B cell (primary cell): ENCODE data around the gene ADORA3. TPM values are rescaled to one million over a fixed set of nuclear protein-coding genes. Genes with fewer than 3 reads are reported as not detected.

Experiments
- ATAC-seq: fragments of 200-7000 bp; cut with Tn5 transposase; one replicate; pipeline ENCODE4 v1.10.0; 2021; ENCODE audit warnings: low read depth, mild to moderate bottlenecking, moderate number of reproducible peaks, moderate library complexity
- CTCF ChIA-PET: fragments of 350-600 bp; sonication (Branson Sonifier 250); formaldehyde crosslinking; loops from one replicate; lab custom pipeline; 2021; ENCODE audit warnings: antibody characterized with exemption, inconsistent platforms; lab: Charles Lee
- POLR2A ChIA-PET: fragments of 350-600 bp; sonication (Branson Sonifier 250); formaldehyde crosslinking; loops from one replicate; lab custom pipeline; 2021; ENCODE audit warnings: antibody characterized with exemption; lab: Charles Lee
- DNase-seq: peaks from one replicate; pipeline ENCODE4 v3.0.0; 2013
- H2AFZ ChIP-seq: 2 replicates; pipeline ENCODE4 v1.6.1; 2012; ENCODE audit warnings: mild to moderate bottlenecking, low read depth, low read length; ENCODE audit not compliant: insufficient read depth, poor library complexity, severe bottlenecking
- H3K27ac ChIP-seq, 2 donors: 1 replicate in 1 of 2; 2 replicates in 1 of 2; pipeline ENCODE4 v1.5.1; 2012 to 2013; ENCODE audit warnings: low read length in 2 of 2, mild to moderate bottlenecking in 2 of 2, moderate library complexity in 1 of 2
- H3K27me3 ChIP-seq, 4 experiments: fragments of 200-600 bp in 1 of 4; sonication (generic) in 1 of 4; replicated peaks in 1 of 4; 1 replicate in 2 of 4; 2 replicates in 2 of 4; pipeline versions ENCODE4 v1.6.1 to v1.7.0; 2013 to 2016; ENCODE audit warnings: low read length in 3 of 4, mild to moderate bottlenecking in 2 of 4, mixed read lengths in 1 of 4, moderate library complexity in 1 of 4; ENCODE audit not compliant: insufficient read depth in 4 of 4, control insufficient read depth in 3 of 4; ENCODE audit errors: control extremely low read depth in 1 of 4
- H3K36me3 ChIP-seq, 2 experiments: replicated peaks in 1 of 2; 1 replicate in 1 of 2; 2 replicates in 1 of 2; pipeline versions ENCODE4 v1.6.1 to v1.7.1; 2013; ENCODE audit warnings: low read length in 1 of 2; ENCODE audit not compliant: insufficient read depth in 2 of 2, control insufficient read depth in 1 of 2; ENCODE audit errors: control extremely low read depth in 1 of 2, extremely low read depth in 1 of 2
- H3K4me1 ChIP-seq, 2 donors: fragments of 200-600 bp in 1 of 2; sonication (generic) in 1 of 2; 1 replicate in 1 of 2; 2 replicates in 1 of 2; pipeline versions ENCODE4 v1.5.1 to v1.6.1; 2013 to 2017; ENCODE audit warnings: low read length in 2 of 2; ENCODE audit not compliant: control insufficient read depth in 2 of 2, insufficient read depth in 2 of 2
- H3K4me2 ChIP-seq: replicated peaks from 2 replicates; pipeline ENCODE3; 2012; ENCODE audit warnings: mild to moderate bottlenecking, low read depth, low read length; ENCODE audit not compliant: poor library complexity, severe bottlenecking
- H3K4me3 ChIP-seq, 5 experiments: fragments of 200-600 bp in 1 of 5; sonication (generic) in 1 of 5; 1 replicate in 3 of 5; 2 replicates in 2 of 5; pipeline versions ENCODE4 v1.5.1 to v1.7.0; 2011 to 2016; ENCODE audit warnings: low read length in 4 of 5, mild to moderate bottlenecking in 4 of 5, low read depth in 2 of 5, control low read depth in 1 of 5, moderate library complexity in 1 of 5; ENCODE audit not compliant: insufficient read depth in 1 of 5; ENCODE audit errors: control extremely low read depth in 1 of 5, extremely low read depth in 1 of 5
- H3K79me2 ChIP-seq: fragments of 200-600 bp; sonication (generic); one replicate; pipeline ENCODE4 v1.6.0; 2016; ENCODE audit warnings: low read length; ENCODE audit not compliant: control insufficient read depth, insufficient read depth
- H3K9ac ChIP-seq: fragments of 200-600 bp; sonication (generic); 2 replicates; pipeline ENCODE4 v1.6.1; 2017; ENCODE audit warnings: mild to moderate bottlenecking, low read length, moderate library complexity
- H3K9me3 ChIP-seq, 3 donors: one replicate each; pipeline versions ENCODE4 v1.6.1 to v1.7.1; 2013; ENCODE audit warnings: low read length in 2 of 3; ENCODE audit not compliant: control insufficient read depth in 2 of 3, insufficient read depth in 1 of 3; ENCODE audit errors: control extremely low read depth in 1 of 3
- H4K20me1 ChIP-seq: 2 replicates; pipeline ENCODE4 v1.6.0; 2012; ENCODE audit warnings: mild to moderate bottlenecking, low read length; ENCODE audit not compliant: insufficient read depth, control insufficient read depth, poor library complexity, severe bottlenecking
- H3K27ac Mint-ChIP-seq: one replicate; pipeline ENCODE4 v1.8.0; 2021; ENCODE audit warnings: mixed read lengths
- H3K27me3 Mint-ChIP-seq: one replicate; pipeline ENCODE4 v1.8.0; 2021; ENCODE audit warnings: mixed read lengths
- H3K4me1 Mint-ChIP-seq: one replicate; pipeline ENCODE4 v1.8.0; 2021; ENCODE audit warnings: mixed read lengths
- H3K4me3 Mint-ChIP-seq: one replicate; pipeline ENCODE4 v1.8.0; 2021; ENCODE audit warnings: mixed read lengths
- H3K9me3 Mint-ChIP-seq: one replicate; pipeline ENCODE4 v1.8.0; 2022; ENCODE audit warnings: mixed read lengths; ENCODE audit not compliant: insufficient read depth
- EZH2 ChIP-seq: IDR thresholded peaks from 2 replicates; pipeline ENCODE4 v1.6.1; 2012; ENCODE audit warnings: borderline replicate concordance, low read depth, mild to moderate bottlenecking, moderate library complexity, low read length; ENCODE audit not compliant: insufficient read depth, poor library complexity, severe bottlenecking
- WGBS: methylation state at CpG from one replicate; pipeline ENCODE4 v1.1.5; 2013; ENCODE audit warnings: missing lambda C conversion rate; ENCODE audit not compliant: insufficient coverage; 5-methylcytosine and 5-hydroxymethylcytosine counted together
- intact Hi-C: fragments of 100-400 bp; cut with micrococcal nuclease; formaldehyde crosslinking; loops from one replicate; pipeline ENCODE4 v1.10.0; 2022
- polyA plus RNA-seq: library from polyadenylated mRNA; depleted of rRNA; stranded (reverse); fragments of >200 nt; gene quantifications from 2 replicates; pipeline ENCODE4 v1.2.3, GENCODE V29; 2012
- total RNA-seq, 2 donors: library from RNA; stranded (reverse); fragments of 120-200 nt in 1 of 2; gene quantifications; 1 replicate in 1 of 2; 2 replicates in 1 of 2; pipeline versions ENCODE4 v1.2.3 to v1.2.4, GENCODE V29; 2013 to 2022
- TF ChIP-seq, protein P1 (sequence below): fragments of 200-600 bp; IDR thresholded peaks from one replicate; pipeline ENCODE4 v1.8.0; 2022; ENCODE audit warnings: antibody characterized with exemption, mild to moderate bottlenecking

The ADORA3 gene
- total and polyA plus RNA-seq, 2 donors (not counting 1 experiment from before 2014, with no cell fraction given), result 0.04 to 0.39 TPM

DNA sequence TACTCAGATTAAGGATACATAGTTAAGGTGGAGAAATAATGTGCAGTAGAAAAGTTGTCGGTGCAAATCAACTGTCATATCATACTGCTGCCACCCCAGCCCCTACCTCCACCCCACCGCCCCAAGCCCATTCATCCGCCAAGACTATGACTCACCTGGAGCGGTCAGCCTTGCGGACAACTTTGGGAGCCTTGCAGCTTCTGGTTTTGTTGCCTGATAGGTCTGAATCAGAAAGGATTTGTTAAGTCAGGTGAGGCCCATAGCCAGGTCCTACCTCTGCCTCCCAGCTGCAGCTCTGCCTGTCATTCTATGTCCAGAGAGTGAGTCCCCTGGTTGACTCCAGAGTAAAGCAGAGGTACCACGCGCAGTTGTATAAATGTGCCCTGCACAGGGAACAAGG lies 17.0 kb downstream of the ADORA3 start:
- H3K27me3 Mint-ChIP-seq, result no peaks in the 10 kb centered on the region
- Histone ChIP-seq H3K27ac (no peak overlapping the region), H3K9me3 (no peaks in the 10 kb centered on the region), H3K4me1 (peaks cover 4 to 6% of the 10 kb centered on the region in 2 donors), H4K20me1 (no peaks in the 10 kb centered on the region), H3K36me3 (no peaks in the 10 kb centered on the region), H3K4me3 (no peak overlapping the region), H3K79me2 (no peaks in the 10 kb centered on the region), H3K9ac (no peak overlapping the region), H3K27me3 (no peaks in the 10 kb centered on the region), H3K4me2 (no peak overlapping the region), H2AFZ (no peak overlapping the region)
- ATAC-seq (no peak), DNase-seq (no peak)
- TF ChIP-seq, protein P1, sequence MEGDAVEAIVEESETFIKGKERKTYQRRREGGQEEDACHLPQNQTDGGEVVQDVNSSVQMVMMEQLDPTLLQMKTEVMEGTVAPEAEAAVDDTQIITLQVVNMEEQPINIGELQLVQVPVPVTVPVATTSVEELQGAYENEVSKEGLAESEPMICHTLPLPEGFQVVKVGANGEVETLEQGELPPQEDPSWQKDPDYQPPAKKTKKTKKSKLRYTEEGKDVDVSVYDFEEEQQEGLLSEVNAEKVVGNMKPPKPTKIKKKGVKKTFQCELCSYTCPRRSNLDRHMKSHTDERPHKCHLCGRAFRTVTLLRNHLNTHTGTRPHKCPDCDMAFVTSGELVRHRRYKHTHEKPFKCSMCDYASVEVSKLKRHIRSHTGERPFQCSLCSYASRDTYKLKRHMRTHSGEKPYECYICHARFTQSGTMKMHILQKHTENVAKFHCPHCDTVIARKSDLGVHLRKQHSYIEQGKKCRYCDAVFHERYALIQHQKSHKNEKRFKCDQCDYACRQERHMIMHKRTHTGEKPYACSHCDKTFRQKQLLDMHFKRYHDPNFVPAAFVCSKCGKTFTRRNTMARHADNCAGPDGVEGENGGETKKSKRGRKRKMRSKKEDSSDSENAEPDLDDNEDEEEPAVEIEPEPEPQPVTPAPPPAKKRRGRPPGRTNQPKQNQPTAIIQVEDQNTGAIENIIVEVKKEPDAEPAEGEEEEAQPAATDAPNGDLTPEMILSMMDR, result no peak
- TF ChIP-seq EZH2, result no peak
- no peak overlapping the region for H3K27ac Mint-ChIP-seq
- intact Hi-C loops, result no loop called here
- peaks cover 21% of the 10 kb centered on the region for H3K4me1 Mint-ChIP-seq
- no peak overlapping the region for H3K4me3 Mint-ChIP-seq
- CTCF ChIA-PET, result interaction anchor here (0.6 to 14.7 kb wide), 8 partner anchors 12 to 765 kb away, joined by 3 to 276 read pairs (median 3); partner anchors contain the start of genes ADORA3 and TMIGD3
- POLR2A ChIA-PET, result no interaction called here
- no peaks in the 10 kb centered on the region for H3K9me3 Mint-ChIP-seq
- 100% methylated on average over 4 of the region's 7 CpGs for WGBS

DNA sequence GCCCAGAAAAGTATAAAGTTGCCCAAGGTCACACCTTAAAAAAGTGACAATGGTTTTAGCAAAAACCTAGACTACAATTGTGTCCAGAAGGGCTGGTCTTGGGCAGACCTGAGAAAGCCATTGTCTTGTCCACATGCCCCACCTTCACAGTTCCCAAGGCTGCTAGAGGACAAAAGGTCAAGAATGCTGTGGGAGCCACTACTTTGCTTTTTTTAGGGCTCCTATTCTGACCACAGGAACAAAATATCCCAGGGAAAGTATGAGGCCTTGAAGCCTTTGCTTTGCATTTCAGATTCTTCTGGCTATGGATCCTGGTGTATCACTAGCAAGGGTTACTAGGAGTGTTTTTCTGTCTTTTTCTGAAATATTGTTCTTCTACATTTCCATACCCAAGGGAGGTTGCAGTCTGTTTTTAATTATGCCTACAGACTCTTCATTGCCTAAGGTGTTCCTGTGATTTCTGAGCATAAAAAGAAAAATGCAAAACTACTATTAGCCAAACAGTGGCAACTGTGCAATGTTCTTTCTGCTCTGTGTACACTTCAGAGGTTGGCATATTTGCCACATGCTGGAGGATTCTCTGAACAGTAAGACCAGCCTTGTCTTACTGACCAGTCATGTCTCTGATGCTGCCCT lies 18.9 kb downstream of the ADORA3 start:
- Histone ChIP-seq H2AFZ (no peak overlapping the region), H4K20me1 (no peaks in the 10 kb centered on the region), H3K9me3 (no peaks in the 10 kb centered on the region), H3K36me3 (no peaks in the 10 kb centered on the region), H3K79me2 (no peaks in the 10 kb centered on the region), H3K9ac (no peak overlapping the region), H3K4me3 (no peak overlapping the region), H3K27me3 (no peaks in the 10 kb centered on the region), H3K4me1 (peaks cover 18 to 22% of the 10 kb centered on the region in 2 donors), H3K4me2 (no peak overlapping the region), H3K27ac (no peak overlapping the region)
- ChIA-PET CTCF (interaction anchor here (0.7 to 14.7 kb wide), 5 partner anchors 10 to 283 kb away, joined by 3 to 276 read pairs (median 32); partner anchors contain the start of genes ADORA3 and TMIGD3), POLR2A (no interaction called here)
- peaks cover 28% of the 10 kb centered on the region for H3K4me1 Mint-ChIP-seq
- H3K27ac Mint-ChIP-seq, result no peak overlapping the region
- TF ChIP-seq, protein P1, result no peak
- TF ChIP-seq EZH2, result no peak
- H3K4me3 Mint-ChIP-seq, result no peak overlapping the region
- ATAC-seq (no peak), DNase-seq (no peak)
- no peaks in the 10 kb centered on the region for H3K27me3 Mint-ChIP-seq
- intact Hi-C loops, result no loop called here
- no peaks in the 10 kb centered on the region for H3K9me3 Mint-ChIP-seq
